ENCODE results near the gene USP5. TPM values are rescaled to one million over a fixed set of nuclear protein-coding genes. Genes with fewer than 3 reads are reported as not detected.

USP5 gene, protein sequence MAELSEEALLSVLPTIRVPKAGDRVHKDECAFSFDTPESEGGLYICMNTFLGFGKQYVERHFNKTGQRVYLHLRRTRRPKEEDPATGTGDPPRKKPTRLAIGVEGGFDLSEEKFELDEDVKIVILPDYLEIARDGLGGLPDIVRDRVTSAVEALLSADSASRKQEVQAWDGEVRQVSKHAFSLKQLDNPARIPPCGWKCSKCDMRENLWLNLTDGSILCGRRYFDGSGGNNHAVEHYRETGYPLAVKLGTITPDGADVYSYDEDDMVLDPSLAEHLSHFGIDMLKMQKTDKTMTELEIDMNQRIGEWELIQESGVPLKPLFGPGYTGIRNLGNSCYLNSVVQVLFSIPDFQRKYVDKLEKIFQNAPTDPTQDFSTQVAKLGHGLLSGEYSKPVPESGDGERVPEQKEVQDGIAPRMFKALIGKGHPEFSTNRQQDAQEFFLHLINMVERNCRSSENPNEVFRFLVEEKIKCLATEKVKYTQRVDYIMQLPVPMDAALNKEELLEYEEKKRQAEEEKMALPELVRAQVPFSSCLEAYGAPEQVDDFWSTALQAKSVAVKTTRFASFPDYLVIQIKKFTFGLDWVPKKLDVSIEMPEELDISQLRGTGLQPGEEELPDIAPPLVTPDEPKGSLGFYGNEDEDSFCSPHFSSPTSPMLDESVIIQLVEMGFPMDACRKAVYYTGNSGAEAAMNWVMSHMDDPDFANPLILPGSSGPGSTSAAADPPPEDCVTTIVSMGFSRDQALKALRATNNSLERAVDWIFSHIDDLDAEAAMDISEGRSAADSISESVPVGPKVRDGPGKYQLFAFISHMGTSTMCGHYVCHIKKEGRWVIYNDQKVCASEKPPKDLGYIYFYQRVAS
- total RNA-seq (100 to 1,000 TPM in 6 of 9 donors, 10 to 100 TPM in 3; 60.0 to 162 (median 122) TPM), polyA plus RNA-seq (100 to 1,000 TPM in 1 of 3 donors, 10 to 100 TPM in 2; 30.6 to 109 (median 32.5) TPM)
- long read RNA-seq, donor 1, partial matches to known transcripts, result 37 of 41 reads
- long read RNA-seq, donor 1, other reads (novel, unspliced or antisense), result 0 of 41 reads
- long read RNA-seq, donor 2, partial matches to known transcripts, result 23 of 28 reads
- long read RNA-seq, donor 2, other reads (novel, unspliced or antisense), result 0 of 28 reads
- long read RNA-seq, donor 3, partial matches to known transcripts, result 26 of 29 reads
- long read RNA-seq, donor 3, other reads (novel, unspliced or antisense), result 0 of 29 reads
- long read RNA-seq, donor 4, transcript USP5-202 (20 exons, 3,083 nt), result major isoform, 18 of 27 reads
- long read RNA-seq, donor 4, partial matches to known transcripts, result 2 of 27 reads
- long read RNA-seq, donor 4, other reads (novel, unspliced or antisense), result 6 of 27 reads
- long read RNA-seq, donor 5, transcript USP5-201 (20 exons, 3,181 nt), result minor isoform, 31 of 395 reads
- long read RNA-seq, donor 5, transcript USP5-202 (20 exons, 3,083 nt), result major isoform, 313 of 395 reads
- long read RNA-seq, donor 5, partial matches to known transcripts, result 23 of 395 reads
- long read RNA-seq, donor 5, other reads (novel, unspliced or antisense), result 28 of 395 reads
- long read RNA-seq, donor 6, transcript USP5-202 (20 exons, 3,083 nt), result major isoform, 11 of 20 reads
- long read RNA-seq, donor 6, partial matches to known transcripts, result 6 of 20 reads
- long read RNA-seq, donor 6, other reads (novel, unspliced or antisense), result 3 of 20 reads
- long read RNA-seq, donor 7, partial matches to known transcripts, result 14 of 15 reads
- long read RNA-seq, donor 7, other reads (novel, unspliced or antisense), result 0 of 15 reads
- long read RNA-seq, donor 8, transcript USP5-202 (20 exons, 3,083 nt), result major isoform, 7 of 59 reads
- long read RNA-seq, donor 8, partial matches to known transcripts, result 51 of 59 reads
- long read RNA-seq, donor 8, other reads (novel, unspliced or antisense), result 0 of 59 reads
- long read RNA-seq, donor 9, partial matches to known transcripts, result 7 of 8 reads
- long read RNA-seq, donor 9, other reads (novel, unspliced or antisense), result 0 of 8 reads
- long read RNA-seq, donor 10, partial matches to known transcripts, result 21 of 22 reads
- long read RNA-seq, donor 10, other reads (novel, unspliced or antisense), result 0 of 22 reads

DNA sequence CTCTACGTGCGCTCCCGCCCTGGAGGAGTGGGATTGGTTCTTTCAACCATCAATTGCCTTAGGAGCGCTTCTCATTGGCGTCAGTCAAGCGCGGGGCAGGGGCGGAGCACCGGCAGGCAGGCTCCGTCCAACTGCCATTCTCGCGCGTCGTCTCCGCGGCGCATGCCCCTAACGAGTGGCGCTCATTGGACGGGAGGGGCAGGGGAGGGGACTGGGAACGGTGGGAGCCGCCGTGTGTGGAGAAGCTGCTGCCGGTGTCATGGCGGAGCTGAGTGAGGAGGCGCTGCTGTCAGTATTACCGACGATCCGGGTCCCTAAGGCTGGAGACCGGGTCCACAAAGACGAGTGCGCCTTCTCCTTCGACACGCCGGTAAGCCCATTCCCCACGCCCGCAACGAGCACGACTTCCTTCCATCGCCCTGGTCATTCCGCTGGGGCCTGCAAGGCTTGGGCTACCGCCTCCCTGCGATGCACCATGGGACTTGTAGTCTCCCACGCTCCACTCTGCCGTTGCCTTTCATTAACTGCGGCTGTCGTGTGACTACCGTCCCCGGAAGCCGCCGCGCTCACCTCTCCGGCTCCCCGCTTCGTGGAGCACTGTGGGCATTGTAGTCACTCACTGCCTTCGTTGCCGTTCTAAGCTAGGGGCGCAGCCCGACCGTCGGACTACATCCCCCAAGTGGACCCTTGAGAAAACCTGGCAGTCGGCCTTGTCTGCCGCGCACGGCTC, at the start of gene USP5:
USP5 (plus strand) TSS at position 230 of the 730 bp plus-strand sequence; CDS start at position 260, 30 bp downstream.
- WGBS, 4 donors, result 0 to 1% (median 0%) methylated on average over 6 to 65 of the region's 65 CpGs
- peaks cover 0 to 20% of the 10 kb centered on the region in 2 donors for H3K36me3 ChIP-seq (replicated peaks in 1 of 2)
- H3K27me3 ChIP-seq, result no peaks in the 10 kb centered on the region
- H3K9me3 ChIP-seq (replicated peaks in 1 of 3), result no peaks in the 10 kb centered on the region
- peak within 1 kb of the TSS; percentile 84 to 98 (median 95) for H3K27ac ChIP-seq
- TF ChIP-seq POLR2A (IDR thresholded peaks at IDR 0.05), result peak; percentile 46 to 80
- TF ChIP-seq, protein P1, sequence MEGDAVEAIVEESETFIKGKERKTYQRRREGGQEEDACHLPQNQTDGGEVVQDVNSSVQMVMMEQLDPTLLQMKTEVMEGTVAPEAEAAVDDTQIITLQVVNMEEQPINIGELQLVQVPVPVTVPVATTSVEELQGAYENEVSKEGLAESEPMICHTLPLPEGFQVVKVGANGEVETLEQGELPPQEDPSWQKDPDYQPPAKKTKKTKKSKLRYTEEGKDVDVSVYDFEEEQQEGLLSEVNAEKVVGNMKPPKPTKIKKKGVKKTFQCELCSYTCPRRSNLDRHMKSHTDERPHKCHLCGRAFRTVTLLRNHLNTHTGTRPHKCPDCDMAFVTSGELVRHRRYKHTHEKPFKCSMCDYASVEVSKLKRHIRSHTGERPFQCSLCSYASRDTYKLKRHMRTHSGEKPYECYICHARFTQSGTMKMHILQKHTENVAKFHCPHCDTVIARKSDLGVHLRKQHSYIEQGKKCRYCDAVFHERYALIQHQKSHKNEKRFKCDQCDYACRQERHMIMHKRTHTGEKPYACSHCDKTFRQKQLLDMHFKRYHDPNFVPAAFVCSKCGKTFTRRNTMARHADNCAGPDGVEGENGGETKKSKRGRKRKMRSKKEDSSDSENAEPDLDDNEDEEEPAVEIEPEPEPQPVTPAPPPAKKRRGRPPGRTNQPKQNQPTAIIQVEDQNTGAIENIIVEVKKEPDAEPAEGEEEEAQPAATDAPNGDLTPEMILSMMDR (IDR thresholded peaks at IDR 0.05), result no peak
- intact Hi-C loops (cut with DNase I), result no loop called here
- peak; percentile 98 to 100 (median 99) for DNase-seq
- H3K4me3 ChIP-seq, result peak within 1 kb of the TSS in 3 of 4 donors; percentile 63 to 69 (median 67)
- H3K4me1 ChIP-seq (replicated peaks in 1 of 2), result peaks cover 13 to 24% of the 10 kb centered on the region in 2 donors

DNA sequence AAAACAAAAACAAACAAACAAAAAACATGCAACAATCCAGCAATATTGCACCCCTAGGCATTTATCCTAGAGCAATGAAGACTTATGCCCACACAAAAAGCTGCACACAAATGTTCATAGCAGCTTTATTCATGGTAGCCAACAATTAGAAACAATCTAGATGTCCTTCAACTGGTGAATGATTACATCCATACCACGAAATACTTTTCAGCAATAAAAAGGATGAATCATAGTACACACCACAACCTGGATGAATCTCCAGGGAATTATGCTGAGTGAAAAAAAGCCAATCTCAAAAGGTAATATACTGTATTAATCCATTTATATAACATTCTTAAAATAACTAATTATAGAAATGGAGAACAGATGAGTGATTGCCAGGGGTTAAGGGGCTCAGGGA, 44.8 kb upstream of the USP5 start:
- intact Hi-C loops (cut with DNase I), result no loop called here
- TF ChIP-seq POLR2A (IDR thresholded peaks at IDR 0.05), result no peak
- TF ChIP-seq, protein P1 (IDR thresholded peaks at IDR 0.05), result no peak
- Histone ChIP-seq H3K27me3 (peaks cover 3% of the 10 kb centered on the region), H3K27ac (no peak overlapping the region), H3K4me3 (no peak overlapping the region), H3K36me3 (replicated peaks in 1 of 2) (no peaks in the 10 kb centered on the region), H3K4me1 (replicated peaks in 1 of 2) (no peaks in the 10 kb centered on the region), H3K9me3 (replicated peaks in 1 of 3) (no peaks in the 10 kb centered on the region)
- DNase-seq, result no peak
- WGBS, 4 donors, result 25 to 67% (median 37%) methylated on average over 1 of the region's 1 CpG

DNA sequence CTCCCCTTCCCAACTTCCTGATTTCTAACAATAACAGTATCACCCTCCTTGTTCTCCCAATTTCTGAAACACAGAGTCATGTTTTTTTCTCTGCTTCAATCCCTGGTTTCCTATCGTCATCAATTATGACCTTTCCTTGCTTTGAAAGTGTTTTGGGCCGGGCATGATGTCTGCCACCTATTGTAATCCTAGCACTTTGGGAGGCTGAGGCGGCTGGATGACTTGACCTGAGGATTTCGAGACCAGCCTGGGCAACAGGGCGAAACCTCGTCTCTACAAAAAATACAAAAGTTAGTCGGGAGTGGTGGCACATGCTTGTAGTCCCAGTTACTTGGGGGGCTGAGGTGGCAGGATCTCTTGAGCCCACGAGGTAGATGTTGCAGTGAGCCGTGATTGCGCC, 42.9 kb upstream of the USP5 start:
- H3K4me3 ChIP-seq, result no peak overlapping the region
- DNase-seq, result no peak
- H3K36me3 ChIP-seq (replicated peaks in 1 of 2), result no peaks in the 10 kb centered on the region
- no peaks in the 10 kb centered on the region for H3K4me1 ChIP-seq (replicated peaks in 1 of 2)
- intact Hi-C loops (cut with DNase I), result no loop called here
- H3K27me3 ChIP-seq, result peaks cover 13% of the 10 kb centered on the region
- WGBS, 4 donors, result 73 to 82% (median 76%) methylated on average over 8 to 10 of the region's 10 CpGs
- H3K9me3 ChIP-seq (replicated peaks in 1 of 3), result no peaks in the 10 kb centered on the region
- no peak overlapping the region for H3K27ac ChIP-seq
- no peak for TF ChIP-seq POLR2A (IDR thresholded peaks at IDR 0.05)
- TF ChIP-seq, protein P1 (IDR thresholded peaks at IDR 0.05), result no peak
